GM06990 (cell line): ENCODE results near the gene NTM.

Source experiments
- DNase-seq: peaks from one replicate; pipeline ENCODE4 v3.0.0-alpha.2; 2011; ENCODE audit not compliant: insufficient read length; ENCODE audit errors: extremely low read depth
- H3K27me3 ChIP-seq: replicated peaks from 2 replicates; pipeline ENCODE4 v1.6.0; 2011; ENCODE audit warnings: low read length; ENCODE audit not compliant: control insufficient read depth, insufficient read depth
- H3K36me3 ChIP-seq: 2 replicates; pipeline ENCODE4 v1.5.1; 2011; ENCODE audit warnings: low read length; ENCODE audit not compliant: control insufficient read depth, insufficient read depth
- H3K4me3 ChIP-seq: replicated peaks from 2 replicates; pipeline ENCODE4 v1.5.1; 2011; ENCODE audit warnings: low read depth, mild to moderate bottlenecking, control low read depth, low read length
- TF ChIP-seq, protein P1 (sequence below): IDR thresholded peaks from 2 replicates; pipeline ENCODE4 v1.5.1; 2011; ENCODE audit warnings: low read length, control low read depth, mild to moderate bottlenecking, inconsistent platforms; ENCODE audit not compliant: insufficient read depth, poor library complexity, severe bottlenecking

NTM gene

DNA sequence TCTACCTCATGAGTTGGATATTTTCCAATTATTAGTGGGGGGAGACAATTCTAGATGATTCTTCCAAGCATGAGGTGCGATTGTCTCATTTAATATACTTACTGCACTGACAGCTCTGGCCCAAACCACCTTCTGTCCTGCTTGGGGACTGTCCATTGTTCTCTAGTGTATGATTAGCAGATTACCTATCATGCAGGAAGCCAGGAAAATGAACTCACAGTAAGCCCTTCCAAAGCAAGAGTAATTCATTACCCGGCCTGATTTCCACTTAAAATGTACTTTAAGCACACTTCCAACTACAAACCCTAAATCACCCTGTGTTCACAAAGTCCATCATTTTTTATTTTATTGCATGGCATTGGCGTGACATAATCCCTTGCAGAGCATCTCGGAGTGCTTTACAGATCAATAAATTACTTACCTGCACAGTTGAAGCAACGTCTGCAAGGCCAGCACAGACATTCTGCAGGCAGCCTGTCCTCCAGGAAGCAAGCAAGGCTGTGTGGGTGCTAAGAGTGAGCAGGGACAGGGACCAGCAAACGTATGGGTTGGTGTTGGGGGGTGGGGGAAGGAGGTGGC is 838.2 kb downstream of the NTM start:
- TF ChIP-seq, protein P1, sequence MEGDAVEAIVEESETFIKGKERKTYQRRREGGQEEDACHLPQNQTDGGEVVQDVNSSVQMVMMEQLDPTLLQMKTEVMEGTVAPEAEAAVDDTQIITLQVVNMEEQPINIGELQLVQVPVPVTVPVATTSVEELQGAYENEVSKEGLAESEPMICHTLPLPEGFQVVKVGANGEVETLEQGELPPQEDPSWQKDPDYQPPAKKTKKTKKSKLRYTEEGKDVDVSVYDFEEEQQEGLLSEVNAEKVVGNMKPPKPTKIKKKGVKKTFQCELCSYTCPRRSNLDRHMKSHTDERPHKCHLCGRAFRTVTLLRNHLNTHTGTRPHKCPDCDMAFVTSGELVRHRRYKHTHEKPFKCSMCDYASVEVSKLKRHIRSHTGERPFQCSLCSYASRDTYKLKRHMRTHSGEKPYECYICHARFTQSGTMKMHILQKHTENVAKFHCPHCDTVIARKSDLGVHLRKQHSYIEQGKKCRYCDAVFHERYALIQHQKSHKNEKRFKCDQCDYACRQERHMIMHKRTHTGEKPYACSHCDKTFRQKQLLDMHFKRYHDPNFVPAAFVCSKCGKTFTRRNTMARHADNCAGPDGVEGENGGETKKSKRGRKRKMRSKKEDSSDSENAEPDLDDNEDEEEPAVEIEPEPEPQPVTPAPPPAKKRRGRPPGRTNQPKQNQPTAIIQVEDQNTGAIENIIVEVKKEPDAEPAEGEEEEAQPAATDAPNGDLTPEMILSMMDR = no peak
- H3K27me3 ChIP-seq = no peaks in the 10 kb centered on the region
- no peaks in the 10 kb centered on the region for H3K36me3 ChIP-seq
- H3K4me3 ChIP-seq = no peak overlapping the region
- no peak for DNase-seq

GRCh38 chr11:132211479-132211878 is 841.1 kb downstream of the NTM start:
- Histone ChIP-seq H3K36me3 (no peaks in the 10 kb centered on the region), H3K27me3 (no peaks in the 10 kb centered on the region), H3K4me3 (no peak overlapping the region)
- DNase-seq = no peak
- TF ChIP-seq, protein P1 = no peak

GRCh38 chr11:132217856-132218255 is 847.4 kb downstream of the NTM start:
- TF ChIP-seq, protein P1 = no peak
- H3K36me3 ChIP-seq = no peaks in the 10 kb centered on the region
- no peaks in the 10 kb centered on the region for H3K27me3 ChIP-seq
- no peak overlapping the region for H3K4me3 ChIP-seq
- no peak for DNase-seq

DNA sequence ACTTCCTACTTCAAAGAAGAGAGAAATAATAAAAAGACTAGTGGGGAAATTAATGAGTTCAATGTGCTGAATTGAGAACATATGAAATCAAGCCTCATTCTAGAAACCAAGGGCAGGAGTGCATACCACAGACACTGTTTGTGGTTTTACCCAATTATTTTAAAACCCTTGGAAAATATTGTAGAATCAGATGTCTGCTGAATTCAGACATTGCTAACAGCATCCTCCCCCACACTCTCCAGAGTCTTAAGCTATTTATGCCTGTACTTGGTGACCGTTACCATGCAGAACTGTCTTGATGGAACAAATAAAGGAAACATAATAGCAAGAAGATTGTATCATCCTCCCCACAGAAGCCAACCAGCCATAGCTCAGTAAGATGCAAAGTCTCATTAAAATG is 850.1 kb downstream of the NTM start:
- TF ChIP-seq, protein P1 = no peak
- Histone ChIP-seq H3K4me3 (no peak overlapping the region), H3K36me3 (no peaks in the 10 kb centered on the region), H3K27me3 (no peaks in the 10 kb centered on the region; the same call in 1 of the 2 replicates)
- no peak for DNase-seq

- TF ChIP-seq, protein P1 = no peak
Observed at GRCh38 chr11:132222345-132222744, 851.9 kb downstream of the NTM start.

DNA sequence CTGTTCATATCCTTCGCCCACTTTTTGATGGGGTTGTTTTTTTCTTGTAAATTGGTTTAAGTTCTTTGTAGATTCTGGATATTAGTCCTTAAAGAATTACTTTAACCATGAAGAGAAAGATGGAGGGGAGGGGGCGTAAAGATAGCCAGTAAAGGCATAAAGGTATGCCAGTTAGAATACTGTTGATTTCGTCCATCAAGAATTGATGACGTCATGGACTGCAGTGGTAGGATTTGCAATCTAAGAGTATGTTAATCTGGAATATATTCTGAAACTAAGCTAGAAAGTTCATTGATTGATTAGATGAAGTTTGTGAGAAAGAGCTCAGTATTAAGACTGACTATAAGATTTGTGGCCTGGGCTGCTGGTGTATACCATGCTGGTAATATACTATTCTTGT is 856.1 kb downstream of the NTM start:
- DNase-seq = no peak
- Histone ChIP-seq H3K4me3 (no peak overlapping the region), H3K27me3 (no peaks in the 10 kb centered on the region; the same call in 1 of the 2 replicates), H3K36me3 (no peaks in the 10 kb centered on the region)
- TF ChIP-seq, protein P1 = no peak

More at GRCh38 chr11:132222345-132222744, 851.9 kb downstream of the NTM start:
- H3K36me3 ChIP-seq = no peaks in the 10 kb centered on the region
- H3K27me3 ChIP-seq = no peaks in the 10 kb centered on the region; the same call in 1 of the 2 replicates
- no peak for DNase-seq
- no peak overlapping the region for H3K4me3 ChIP-seq
